Mesothelial cell of epicardium (in vitro differentiated cells): ENCODE results near the gene PELI3. TPM values are rescaled to one million over a fixed set of nuclear protein-coding genes. Genes with fewer than 3 reads are reported as not detected.

ENCODE experiments used
- DNase-seq, 2 experiments: peaks; one replicate each; pipeline ENCODE4 v3.0.0; 2021; ENCODE audit warnings: low spot score in 2 of 2; ENCODE audit not compliant: unreplicated experiment in 2 of 2
- H3K27ac Mint-ChIP-seq: 2 replicates; pipeline ENCODE4 v1.8.0; 2021; ENCODE audit warnings: mixed read lengths
- H3K27me3 Mint-ChIP-seq: 2 replicates; pipeline ENCODE4 v1.8.0; 2021; ENCODE audit warnings: low read depth, mixed read lengths
- H3K36me3 Mint-ChIP-seq: 2 replicates; pipeline ENCODE4 v1.8.0; 2021; ENCODE audit warnings: mixed read lengths
- H3K4me1 Mint-ChIP-seq: 2 replicates; pipeline ENCODE4 v1.8.0; 2021; ENCODE audit warnings: mixed read lengths
- H3K4me3 Mint-ChIP-seq: 2 replicates; pipeline ENCODE4 v1.8.0; 2021; ENCODE audit warnings: mild to moderate bottlenecking, moderate library complexity, mixed read lengths
- H3K9me3 Mint-ChIP-seq: 2 replicates; pipeline ENCODE4 v1.8.0; 2021; ENCODE audit warnings: mixed read lengths
- CTCF ChIP-seq: fragments of 200-600 bp; sonication (generic); IDR thresholded peaks from one replicate; pipeline ENCODE4 v1.5.0; 2021; ENCODE audit warnings: antibody characterized with exemption; ENCODE audit not compliant: unreplicated experiment
- total RNA-seq: library from RNA; stranded (reverse); gene quantifications from 3 replicates; pipeline ENCODE4 v1.2.1, GENCODE V29; 2021

PELI3 gene, protein sequence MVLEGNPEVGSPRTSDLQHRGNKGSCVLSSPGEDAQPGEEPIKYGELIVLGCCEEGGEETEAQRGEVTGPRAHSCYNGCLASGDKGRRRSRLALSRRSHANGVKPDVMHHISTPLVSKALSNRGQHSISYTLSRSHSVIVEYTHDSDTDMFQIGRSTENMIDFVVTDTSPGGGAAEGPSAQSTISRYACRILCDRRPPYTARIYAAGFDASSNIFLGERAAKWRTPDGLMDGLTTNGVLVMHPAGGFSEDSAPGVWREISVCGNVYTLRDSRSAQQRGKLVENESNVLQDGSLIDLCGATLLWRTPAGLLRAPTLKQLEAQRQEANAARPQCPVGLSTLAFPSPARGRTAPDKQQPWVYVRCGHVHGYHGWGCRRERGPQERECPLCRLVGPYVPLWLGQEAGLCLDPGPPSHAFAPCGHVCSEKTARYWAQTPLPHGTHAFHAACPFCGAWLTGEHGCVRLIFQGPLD
- 17.3 to 18.2 TPM (median 17.9 TPM) in 3 replicates for total RNA-seq

GRCh38 chr11:66466225-66467033, at the start of gene PELI3:
Gene PELI3, plus strand, starts transcription at chr11:66466905. Its CDS starts 1,224 bp downstream, at chr11:66468129.
- H3K4me1 Mint-ChIP-seq, result peaks cover 6% of the 10 kb centered on the region
- H3K27me3 Mint-ChIP-seq, result no peaks in the 10 kb centered on the region
- peak; percentile 92 to 96 for DNase-seq
- peaks cover 13% of the 10 kb centered on the region for H3K9me3 Mint-ChIP-seq
- peak within 1 kb of the TSS; percentile 82 for H3K27ac Mint-ChIP-seq
- no peaks in the 10 kb centered on the region for H3K36me3 Mint-ChIP-seq
- TF ChIP-seq CTCF, result no peak
- H3K4me3 Mint-ChIP-seq, result peak within 1 kb of the TSS; percentile 87

- no peak overlapping the region for H3K27ac Mint-ChIP-seq
- no peak for DNase-seq
- H3K4me1 Mint-ChIP-seq, result peaks cover 2% of the 10 kb centered on the region
- no peak for TF ChIP-seq CTCF
- no peak overlapping the region for H3K4me3 Mint-ChIP-seq
- H3K36me3 Mint-ChIP-seq, result no peaks in the 10 kb centered on the region
- H3K27me3 Mint-ChIP-seq, result peaks cover 91% of the 10 kb centered on the region
- H3K9me3 Mint-ChIP-seq, result peaks cover 3% of the 10 kb centered on the region
Measured at GRCh38 chr11:66417000-66417399, 49.7 kb upstream of the PELI3 start.

DNA sequence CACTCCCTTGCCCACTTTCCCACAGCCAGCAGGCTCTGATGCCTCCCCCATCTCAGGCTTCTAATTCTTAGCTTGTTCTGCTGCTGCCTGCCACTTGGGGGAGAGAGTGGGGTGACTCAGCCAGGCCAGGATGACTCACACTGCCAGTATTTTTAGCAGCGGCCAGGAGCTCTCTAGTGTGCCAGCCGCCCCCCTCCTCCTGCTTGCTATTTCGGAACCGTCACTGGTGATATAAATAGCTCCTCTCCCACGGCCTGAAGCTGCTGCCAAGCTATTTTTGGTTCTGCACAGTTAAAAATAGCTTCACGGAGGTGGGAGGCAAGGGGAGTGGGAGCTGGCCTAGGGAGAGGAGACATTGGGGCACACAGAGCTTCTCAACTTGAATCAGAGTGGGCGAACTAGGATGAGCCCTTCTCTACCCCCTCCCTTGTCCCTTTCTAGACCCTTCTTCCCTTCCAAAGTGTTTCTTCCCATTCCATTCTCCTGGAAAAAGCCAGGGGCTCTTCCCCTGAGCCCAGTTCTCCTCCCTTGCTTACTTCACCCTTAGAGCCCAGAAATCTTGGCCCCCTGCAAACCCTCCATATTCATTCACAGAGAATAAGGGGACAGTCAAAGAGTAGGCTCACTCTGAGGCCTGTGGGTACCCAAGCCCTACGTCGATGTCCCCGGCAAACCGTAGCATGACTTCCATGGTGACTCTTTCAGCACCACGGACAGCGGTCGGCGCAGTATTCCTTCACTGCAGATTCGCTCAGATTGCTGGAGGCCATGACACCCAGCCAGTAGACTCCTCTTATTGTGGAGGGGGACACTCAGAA, 48.3 kb upstream of the PELI3 start:
- Mint-ChIP-seq H3K36me3 (no peaks in the 10 kb centered on the region), H3K27ac (no peak overlapping the region), H3K4me3 (no peak overlapping the region), H3K9me3 (peaks cover 3% of the 10 kb centered on the region), H3K27me3 (peaks cover 78% of the 10 kb centered on the region), H3K4me1 (peaks cover 2% of the 10 kb centered on the region)
- no peak for TF ChIP-seq CTCF
- DNase-seq, result peak; percentile 80 to 90

- no peak for TF ChIP-seq CTCF
- Mint-ChIP-seq H3K9me3 (peaks cover 3% of the 10 kb centered on the region), H3K4me3 (no peak overlapping the region), H3K27ac (no peak overlapping the region), H3K36me3 (no peaks in the 10 kb centered on the region), H3K27me3 (peaks cover 73% of the 10 kb centered on the region), H3K4me1 (peaks cover 2% of the 10 kb centered on the region)
- no peak for DNase-seq
Measured at GRCh38 chr11:66418986-66419308, 47.8 kb upstream of the PELI3 start.

GRCh38 chr11:66419825-66420224, 46.9 kb upstream of the PELI3 start:
- peaks cover 64% of the 10 kb centered on the region for H3K27me3 Mint-ChIP-seq

More at GRCh38 chr11:66419825-66420224, 46.9 kb upstream of the PELI3 start:
- H3K9me3 Mint-ChIP-seq, result peaks cover 3% of the 10 kb centered on the region
- no peak for TF ChIP-seq CTCF
- no peak overlapping the region for H3K4me3 Mint-ChIP-seq
- H3K36me3 Mint-ChIP-seq, result no peaks in the 10 kb centered on the region
- H3K27ac Mint-ChIP-seq, result no peak overlapping the region
- DNase-seq, result no peak
- peaks cover 2% of the 10 kb centered on the region for H3K4me1 Mint-ChIP-seq
